Parathyroid adenoma (tissue), 2 donors: ENCODE data around the gene PLD1.
"Not testable (repeated sequence)": the region's sequence is repeated elsewhere in the genome, so short reads cannot be mapped to it uniquely, and the experiment has no call there.

Experiments
- H2AFZ ChIP-seq: fragments of 300-600 bp; sonication (generic); one replicate; pipeline ENCODE4 v1.7.0; 2017; ENCODE audit warnings: antibody characterized with exemption, mild to moderate bottlenecking
- H3K27ac ChIP-seq: fragments of 300-600 bp; sonication (generic); one replicate; pipeline ENCODE4 v1.7.0; 2017
- H3K27me3 ChIP-seq: fragments of 300-600 bp; sonication (generic); one replicate; pipeline ENCODE4 v1.7.0; 2017; ENCODE audit warnings: low read length; ENCODE audit not compliant: control insufficient read depth, insufficient read depth
- H3K36me3 ChIP-seq: fragments of 300-600 bp; sonication (generic); one replicate; pipeline ENCODE4 v1.7.0; 2017; ENCODE audit warnings: low read length; ENCODE audit not compliant: control insufficient read depth, insufficient read depth
- H3K4me1 ChIP-seq: fragments of 300-600 bp; sonication (generic); one replicate; pipeline ENCODE4 v1.7.0; 2017; ENCODE audit warnings: control low read depth
- H3K4me2 ChIP-seq: fragments of 300-600 bp; sonication (generic); one replicate; pipeline ENCODE4 v1.7.0; 2017; ENCODE audit warnings: low read length
- H3K4me3 ChIP-seq: fragments of 300-600 bp; sonication (generic); one replicate; pipeline ENCODE4 v1.7.0; 2017; ENCODE audit warnings: low read depth, low read length
- H3K79me2 ChIP-seq: fragments of 300-600 bp; sonication (generic); one replicate; pipeline ENCODE4 v1.7.0; 2017; ENCODE audit warnings: control low read depth
- H3K9ac ChIP-seq: fragments of 300-600 bp; sonication (generic); one replicate; pipeline ENCODE4 v1.7.0; 2017; ENCODE audit warnings: mild to moderate bottlenecking
- H3K9me3 ChIP-seq: fragments of 300-600 bp; sonication (generic); one replicate; pipeline ENCODE4 v1.7.0; 2017; ENCODE audit warnings: low read length; ENCODE audit not compliant: control insufficient read depth
- TF ChIP-seq, protein P1 (sequence below): fragments of 300-600 bp; sonication (generic); IDR thresholded peaks from one replicate; pipeline ENCODE4 v1.7.0; 2017; ENCODE audit warnings: antibody characterized with exemption, mild to moderate bottlenecking
- donor health status: primary hyperparathyroidism.

PLD1 gene

GRCh38 chr3:171699601-171700000 is 110.7 kb downstream of the PLD1 start:
- Histone ChIP-seq H3K9me3 (no peaks in the 10 kb centered on the region), H2AFZ (no peak overlapping the region), H3K27ac (no peak overlapping the region), H3K4me2 (no peak overlapping the region), H3K9ac (no peak overlapping the region), H3K4me3 (no peak overlapping the region), H3K4me1 (no peaks in the 10 kb centered on the region), H3K36me3 (no peaks in the 10 kb centered on the region), H3K27me3 (no peaks in the 10 kb centered on the region), H3K79me2 (no peaks in the 10 kb centered on the region)
- TF ChIP-seq, protein P1, sequence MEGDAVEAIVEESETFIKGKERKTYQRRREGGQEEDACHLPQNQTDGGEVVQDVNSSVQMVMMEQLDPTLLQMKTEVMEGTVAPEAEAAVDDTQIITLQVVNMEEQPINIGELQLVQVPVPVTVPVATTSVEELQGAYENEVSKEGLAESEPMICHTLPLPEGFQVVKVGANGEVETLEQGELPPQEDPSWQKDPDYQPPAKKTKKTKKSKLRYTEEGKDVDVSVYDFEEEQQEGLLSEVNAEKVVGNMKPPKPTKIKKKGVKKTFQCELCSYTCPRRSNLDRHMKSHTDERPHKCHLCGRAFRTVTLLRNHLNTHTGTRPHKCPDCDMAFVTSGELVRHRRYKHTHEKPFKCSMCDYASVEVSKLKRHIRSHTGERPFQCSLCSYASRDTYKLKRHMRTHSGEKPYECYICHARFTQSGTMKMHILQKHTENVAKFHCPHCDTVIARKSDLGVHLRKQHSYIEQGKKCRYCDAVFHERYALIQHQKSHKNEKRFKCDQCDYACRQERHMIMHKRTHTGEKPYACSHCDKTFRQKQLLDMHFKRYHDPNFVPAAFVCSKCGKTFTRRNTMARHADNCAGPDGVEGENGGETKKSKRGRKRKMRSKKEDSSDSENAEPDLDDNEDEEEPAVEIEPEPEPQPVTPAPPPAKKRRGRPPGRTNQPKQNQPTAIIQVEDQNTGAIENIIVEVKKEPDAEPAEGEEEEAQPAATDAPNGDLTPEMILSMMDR: no peak

DNA sequence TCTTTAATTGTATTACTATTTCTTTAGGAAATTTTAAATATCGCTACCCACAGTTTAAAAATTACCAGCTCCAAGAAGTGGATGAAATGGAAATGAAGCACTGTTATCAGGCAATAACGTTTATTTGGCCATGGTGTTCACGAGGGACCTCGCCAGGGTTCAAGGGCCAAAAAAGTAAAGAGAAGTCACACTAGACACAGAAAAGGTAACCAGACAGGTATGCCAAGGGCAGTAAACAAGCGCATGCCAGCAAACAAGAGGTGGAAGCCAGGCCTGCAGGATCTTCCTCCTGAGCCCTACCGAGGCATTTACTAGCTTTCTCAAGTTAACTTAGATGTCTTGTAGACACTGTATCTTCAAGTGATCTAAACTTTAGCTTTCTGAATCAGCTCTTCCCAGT is 113.5 kb downstream of the PLD1 start:
- Histone ChIP-seq H3K9me3 (no peaks in the 10 kb centered on the region), H3K4me3 (no peak overlapping the region), H3K4me1 (no peaks in the 10 kb centered on the region), H3K79me2 (no peaks in the 10 kb centered on the region), H3K9ac (no peak overlapping the region), H3K4me2 (no peak overlapping the region), H3K27me3 (no peaks in the 10 kb centered on the region), H3K27ac (no peak overlapping the region), H3K36me3 (no peaks in the 10 kb centered on the region), H2AFZ (no peak overlapping the region)
- TF ChIP-seq, protein P1: no peak

- TF ChIP-seq, protein P1: no peak
- H3K9ac ChIP-seq: no peak overlapping the region
Observed at GRCh38 chr3:171695426-171695825, 114.9 kb downstream of the PLD1 start.

DNA sequence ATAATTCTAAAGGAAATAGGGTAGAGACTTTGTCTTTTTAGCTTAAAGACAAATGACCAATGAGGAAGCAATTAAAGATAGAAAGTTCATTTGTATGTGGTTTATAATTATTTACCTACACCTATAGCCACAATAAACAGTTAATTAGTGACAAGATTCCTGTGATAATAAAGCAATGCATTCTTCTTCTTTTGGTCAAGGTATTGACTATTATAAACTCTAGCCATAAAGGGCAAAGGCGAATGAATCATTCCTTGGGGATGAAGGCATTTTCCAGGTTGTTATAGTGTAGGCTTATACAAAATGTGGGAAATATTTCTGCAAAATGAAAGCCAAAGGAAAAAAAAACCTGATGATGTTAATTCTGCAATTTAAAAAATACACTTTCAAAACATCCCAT is 115.4 kb downstream of the PLD1 start:
- Histone ChIP-seq H3K27me3 (no peaks in the 10 kb centered on the region), H3K4me1 (no peaks in the 10 kb centered on the region), H3K4me3 (no peak overlapping the region), H3K9me3 (no peaks in the 10 kb centered on the region), H3K4me2 (no peak overlapping the region), H3K9ac (no peak overlapping the region), H3K79me2 (no peaks in the 10 kb centered on the region), H2AFZ (no peak overlapping the region), H3K36me3 (no peaks in the 10 kb centered on the region), H3K27ac (no peak overlapping the region)
- TF ChIP-seq, protein P1: no peak

More at GRCh38 chr3:171695426-171695825, 114.9 kb downstream of the PLD1 start:
- Histone ChIP-seq H3K79me2 (no peaks in the 10 kb centered on the region), H3K4me1 (no peaks in the 10 kb centered on the region), H3K4me2 (no peak overlapping the region), H3K27me3 (no peaks in the 10 kb centered on the region), H3K4me3 (no peak overlapping the region), H2AFZ (no peak overlapping the region), H3K27ac (no peak overlapping the region), H3K9me3 (no peaks in the 10 kb centered on the region), H3K36me3 (no peaks in the 10 kb centered on the region)

- H3K4me2 ChIP-seq, H3K27me3 ChIP-seq, H3K9ac ChIP-seq, H3K36me3 ChIP-seq, H3K79me2 ChIP-seq, H3K4me3 ChIP-seq, H3K27ac ChIP-seq, H3K9me3 ChIP-seq, H3K4me1 ChIP-seq, H2AFZ ChIP-seq: not testable (repeated sequence)
Observed at GRCh38 chr3:171692551-171692950, 117.7 kb downstream of the PLD1 start.
